CD4-positive, alpha-beta T cell treated with Interleukin-10 for 1 hour (primary cell): ENCODE results near the gene SQSTM1.

ENCODE experiments used
- DNase-seq: peaks from one replicate; pipeline ENCODE4 v3.0.0-alpha.2; 2020

Gene SQSTM1

DNA sequence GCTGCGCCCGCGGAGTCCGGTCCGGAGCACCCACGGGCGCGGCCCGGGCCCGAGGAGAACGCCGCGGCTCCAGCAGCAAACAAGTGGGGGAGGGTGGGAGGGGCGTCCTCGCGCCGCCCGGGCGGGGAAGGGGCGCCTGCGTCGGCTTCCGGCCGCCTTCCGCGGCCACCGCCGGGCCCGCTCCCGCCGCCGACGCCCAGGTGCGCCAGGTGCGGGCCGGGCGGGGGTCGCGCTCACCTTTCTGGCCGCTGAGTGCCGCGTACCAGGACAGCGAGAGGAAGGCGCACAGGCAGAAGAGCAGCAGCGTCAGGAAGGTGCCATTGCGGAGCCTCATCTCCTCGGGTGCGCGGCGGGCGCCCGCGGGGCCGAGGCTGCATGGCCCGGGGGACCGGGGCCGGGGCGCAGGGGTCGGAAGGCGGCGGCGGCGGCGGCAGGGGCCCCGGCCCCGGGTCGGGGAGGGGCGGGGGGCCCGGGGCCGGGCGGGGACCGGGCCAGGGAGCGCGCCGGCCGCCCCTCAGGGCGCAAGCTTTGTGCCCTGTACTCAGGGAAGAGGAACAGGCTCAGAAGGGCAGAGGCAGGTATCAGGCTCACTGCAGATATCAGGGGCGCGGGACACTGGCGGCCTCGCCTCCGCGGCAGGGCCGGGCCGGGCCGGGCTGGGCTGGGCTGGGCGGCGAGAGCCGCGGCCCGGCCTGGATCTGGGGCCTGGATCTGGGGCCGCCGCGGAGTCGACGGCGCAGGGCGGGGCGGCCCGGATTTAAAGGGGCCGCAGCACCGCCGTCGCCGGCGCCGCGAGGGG, 14.3 kb upstream of the SQSTM1 start, which contains the start of gene MGAT4B:
Gene MGAT4B (minus strand): TSS at position 617 of the 799 bp plus-strand sequence. CDS start 283 bp downstream, at position 334.
- peak; percentile 71 for DNase-seq

DNA sequence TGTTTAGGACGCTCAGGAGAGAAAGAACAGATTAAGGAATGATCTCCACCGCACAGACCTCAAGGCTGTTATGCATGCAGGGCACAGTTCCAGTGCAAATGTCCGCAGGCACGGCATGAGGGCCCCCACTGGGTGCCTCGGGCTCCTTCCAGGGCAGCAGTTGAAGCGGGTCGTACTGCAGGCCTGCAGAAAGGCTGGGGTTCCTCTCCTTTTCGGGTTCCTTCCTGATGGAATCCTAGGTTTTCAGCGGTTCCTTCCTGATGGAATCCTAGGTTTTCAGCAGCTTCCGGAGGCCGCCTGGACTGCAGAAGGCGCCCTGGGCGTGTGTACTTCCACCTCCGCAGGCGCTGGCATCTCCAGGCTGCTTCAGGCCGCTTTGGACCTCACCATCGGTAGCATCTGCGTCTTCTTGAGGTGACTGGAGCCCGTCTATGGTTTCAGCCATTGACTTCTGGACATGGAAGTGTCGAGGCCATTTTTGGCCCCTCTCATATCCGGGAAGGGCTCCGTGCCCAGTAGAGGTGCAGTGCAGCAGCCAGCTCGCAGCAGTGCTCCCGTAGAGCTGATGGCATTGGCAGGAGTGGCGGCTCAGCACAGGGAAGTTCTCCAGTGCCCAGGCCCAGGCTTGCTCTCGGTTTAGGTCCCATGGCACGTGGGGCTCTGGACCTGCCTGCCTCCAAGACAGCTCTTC, 8.4 kb upstream of the SQSTM1 start:
- DNase-seq: no peak

DNA sequence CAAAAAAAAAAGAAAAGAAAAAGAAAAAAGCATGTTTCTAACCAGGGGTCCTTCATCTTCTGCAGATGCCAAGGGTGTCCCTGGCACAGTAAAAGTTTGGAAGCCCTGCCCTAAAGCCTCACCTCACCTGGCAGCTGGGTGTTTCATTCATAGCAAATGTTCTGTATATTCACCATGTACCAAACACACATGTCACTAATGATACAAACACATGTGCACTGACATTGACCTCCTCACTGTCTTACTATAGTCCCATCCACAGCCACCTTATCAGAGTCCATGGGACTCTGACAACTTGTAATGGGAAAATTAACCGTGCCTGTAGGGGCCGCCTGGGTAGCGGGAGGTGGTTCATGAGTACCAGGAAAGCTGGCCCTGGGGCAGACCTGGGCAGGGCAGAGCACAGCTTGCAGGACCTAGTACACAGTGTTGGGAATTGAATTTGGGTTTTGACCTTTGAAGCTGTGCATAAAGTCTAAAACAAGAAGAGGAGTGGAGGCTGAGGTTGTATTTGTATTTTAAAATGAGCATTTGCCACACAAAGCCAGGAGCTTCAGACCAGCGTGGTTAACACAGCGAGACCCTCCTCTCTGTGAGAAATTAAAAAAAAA, 7.6 kb upstream of the SQSTM1 start:
- no peak for DNase-seq

DNA sequence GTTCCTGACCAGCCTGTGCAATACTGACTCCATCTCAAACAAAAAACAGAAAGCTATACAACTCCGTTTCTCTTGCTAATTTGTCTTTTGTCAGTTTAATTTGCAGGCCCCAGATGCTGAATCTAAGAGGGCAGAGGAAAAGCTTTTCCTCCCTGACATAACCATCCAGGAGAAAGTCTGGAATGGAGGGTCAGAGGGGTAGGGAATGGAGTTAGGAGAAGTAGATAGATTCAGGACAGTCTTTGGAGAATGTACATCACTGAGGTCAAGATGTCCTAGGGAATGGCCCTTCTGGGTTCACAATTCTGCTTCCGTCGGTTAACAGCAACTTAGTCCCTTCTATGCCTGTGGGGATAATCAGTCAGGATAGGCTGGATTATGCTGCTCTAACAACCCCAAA, 6.6 kb upstream of the SQSTM1 start:
- no peak for DNase-seq

DNA sequence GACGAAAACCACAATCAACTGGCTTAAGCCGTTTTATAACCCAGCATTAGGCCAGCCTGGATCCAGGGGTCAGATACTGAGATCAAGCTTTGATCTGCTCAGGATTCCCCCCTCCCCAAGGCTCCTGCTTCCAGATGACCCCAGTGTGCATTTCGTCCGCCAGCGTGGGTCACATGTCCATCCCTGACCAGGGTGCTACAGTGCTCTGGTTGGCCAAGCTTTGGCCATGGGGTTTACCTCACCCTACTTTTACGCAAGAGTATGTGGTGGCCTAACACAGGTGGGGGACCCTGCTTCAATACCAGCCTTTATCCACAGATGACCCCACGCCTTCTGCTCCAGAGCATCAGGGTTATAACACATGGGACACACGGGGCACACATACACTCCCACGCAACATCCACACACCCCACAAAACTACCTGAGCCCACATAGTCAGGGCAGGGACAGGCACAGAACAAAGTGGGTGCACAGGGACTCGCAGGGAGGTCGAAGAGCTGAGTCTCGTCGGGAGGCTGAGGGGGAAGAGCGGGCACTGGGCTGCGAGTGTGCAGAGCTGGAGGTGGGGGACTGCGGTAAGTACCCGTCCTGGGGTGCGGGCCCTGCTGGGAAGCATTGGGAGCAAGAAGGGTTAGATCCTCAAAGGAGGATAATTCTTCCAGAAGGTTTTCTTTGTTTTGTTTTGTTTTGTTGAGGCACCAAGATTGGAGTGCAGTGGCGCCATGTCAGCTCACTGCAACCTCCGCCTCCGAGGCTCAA, 5.0 kb upstream of the SQSTM1 start:
- no peak for DNase-seq

DNA sequence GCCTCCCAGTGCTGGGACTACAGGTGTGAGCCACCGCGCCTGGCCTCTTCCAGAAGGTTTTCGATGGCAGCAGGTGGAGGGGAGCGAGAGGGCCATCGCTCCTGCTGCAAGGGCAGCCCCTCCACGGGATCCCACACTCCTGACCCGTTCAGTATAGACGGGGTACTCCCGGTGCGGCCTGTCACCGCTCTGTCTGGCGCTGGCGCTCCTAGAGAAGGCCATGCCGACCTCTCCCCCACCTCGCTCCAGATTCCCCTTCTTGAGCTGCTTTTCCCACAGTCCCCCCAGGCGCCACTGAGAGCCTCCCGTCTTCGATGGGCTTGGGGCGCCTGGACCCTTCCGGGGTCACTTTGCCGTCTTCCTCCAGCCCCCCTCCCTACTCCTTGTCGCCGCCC, 4.3 kb upstream of the SQSTM1 start:
- no peak for DNase-seq

DNA sequence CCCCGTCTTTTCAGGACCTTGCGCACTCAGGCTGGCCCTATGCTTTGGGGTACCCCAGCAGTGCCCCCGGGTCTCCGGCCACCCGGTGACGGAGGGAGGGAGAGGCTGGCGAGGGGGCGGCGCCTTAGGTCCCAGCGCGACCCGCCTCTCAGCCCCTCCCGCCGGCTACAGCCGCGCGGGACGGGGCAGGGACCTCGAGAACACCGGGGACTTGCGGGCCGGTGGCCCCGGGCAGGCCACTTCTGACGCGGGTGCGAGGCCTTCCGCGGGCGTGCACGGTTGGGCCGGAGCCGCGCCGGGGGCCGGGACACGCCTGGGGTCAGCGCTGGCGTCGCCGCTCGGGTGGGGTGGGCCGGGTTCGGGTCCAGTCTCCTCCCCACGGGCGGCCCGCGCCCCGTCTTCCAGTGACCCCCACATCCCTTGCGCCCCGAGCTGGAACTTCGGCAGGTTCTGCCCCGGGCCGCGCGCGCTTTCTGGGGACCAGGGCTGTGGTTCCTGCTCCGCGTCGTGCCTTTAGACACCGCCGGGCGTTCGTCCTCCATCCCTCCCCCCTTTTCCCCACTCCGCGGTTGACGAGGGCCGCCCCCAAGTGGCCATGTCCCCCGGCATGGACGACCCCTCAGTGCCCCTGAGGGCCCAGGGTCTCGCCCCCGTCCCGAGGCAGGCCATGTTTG, 3.8 kb upstream of the SQSTM1 start:
- DNase-seq: no peak

DNA sequence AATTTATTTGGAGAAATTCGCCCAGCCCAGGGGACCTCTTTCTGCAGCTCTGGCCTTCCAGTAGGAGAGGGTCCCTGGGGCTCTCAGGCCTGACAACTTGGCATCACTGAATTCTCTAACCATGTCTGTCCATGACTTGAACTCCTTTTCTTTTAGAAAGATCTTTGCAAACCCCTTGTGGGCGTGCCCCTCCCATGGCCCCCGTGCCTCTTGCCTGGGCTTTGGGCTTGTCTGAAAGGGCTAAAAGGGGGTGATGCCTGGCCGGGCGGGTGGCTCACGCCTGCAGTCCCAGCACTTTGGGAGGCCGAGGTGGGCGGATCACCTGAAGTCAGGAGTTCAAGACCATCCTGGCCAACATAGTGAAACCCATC, 3.2 kb upstream of the SQSTM1 start:
- DNase-seq: no peak

DNA sequence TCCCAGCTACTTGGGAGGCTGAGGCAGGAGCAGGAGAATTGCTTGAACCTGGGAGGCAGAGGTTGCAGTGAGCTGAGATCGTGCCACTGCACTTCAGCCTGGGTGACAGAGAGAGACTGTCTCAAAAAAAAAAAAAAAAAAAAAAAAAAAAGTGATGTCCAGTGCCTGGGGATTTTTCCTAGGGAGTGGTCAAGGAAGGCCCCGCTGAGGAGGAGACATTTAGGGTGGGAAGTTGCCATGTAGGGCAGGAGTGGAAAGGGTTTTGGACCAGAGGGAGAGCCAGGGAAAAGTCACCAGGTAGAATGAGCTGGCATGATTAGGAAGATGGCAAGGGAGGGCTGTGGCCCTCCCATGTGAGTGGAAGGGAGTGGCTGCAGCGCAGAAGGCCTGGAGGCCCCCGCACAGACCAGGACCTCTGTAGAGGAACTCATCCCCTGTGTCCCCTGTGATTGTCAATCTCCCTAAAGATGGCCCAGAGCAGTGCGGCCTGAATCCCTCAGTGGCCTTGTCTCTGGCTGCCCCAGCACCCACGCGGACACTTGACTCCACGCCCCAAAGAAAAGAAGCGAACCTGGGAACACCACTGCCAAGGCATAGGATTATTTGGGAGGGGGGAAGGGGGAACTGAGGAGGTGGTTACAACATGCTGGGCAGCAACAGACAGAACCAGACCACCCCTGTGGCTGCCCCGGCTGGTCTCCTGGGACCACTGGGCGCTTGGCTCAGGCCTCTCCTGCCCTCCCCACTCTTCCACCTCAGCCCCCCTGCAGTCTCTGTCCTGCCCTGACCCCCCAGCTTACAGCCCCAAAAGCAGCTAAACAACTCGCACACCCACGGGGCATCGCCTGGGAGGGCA, 2.6 kb upstream of the SQSTM1 start:
- no peak for DNase-seq

DNA sequence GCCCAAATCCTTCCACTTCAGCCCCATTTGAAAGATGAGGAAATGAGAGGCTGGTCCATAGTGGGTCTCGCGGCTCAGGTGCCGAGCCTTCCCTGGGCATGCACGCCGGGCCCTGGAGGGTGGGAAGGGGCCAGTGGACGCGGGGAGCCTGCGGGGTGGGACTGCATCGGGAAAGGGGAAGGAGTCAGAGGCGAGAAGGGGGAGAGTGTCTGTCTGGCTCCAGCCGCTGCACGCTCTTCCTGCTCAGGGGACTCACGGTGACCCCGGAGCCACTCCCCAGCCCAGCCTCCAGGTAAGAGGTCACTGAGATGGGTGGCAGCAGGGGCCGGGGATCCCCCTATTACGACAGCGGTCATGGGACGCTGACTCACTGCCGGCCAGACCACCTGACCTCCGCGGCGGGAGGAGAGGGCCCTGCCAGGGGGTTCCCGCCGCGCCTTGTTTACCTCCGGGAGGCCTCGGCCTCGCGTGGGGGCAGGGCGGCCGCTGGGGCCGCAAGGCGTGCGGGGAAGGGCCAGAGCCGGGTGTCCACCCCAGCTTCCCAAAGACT, 1.9 kb upstream of the SQSTM1 start:
- DNase-seq: peak; percentile 93

DNA sequence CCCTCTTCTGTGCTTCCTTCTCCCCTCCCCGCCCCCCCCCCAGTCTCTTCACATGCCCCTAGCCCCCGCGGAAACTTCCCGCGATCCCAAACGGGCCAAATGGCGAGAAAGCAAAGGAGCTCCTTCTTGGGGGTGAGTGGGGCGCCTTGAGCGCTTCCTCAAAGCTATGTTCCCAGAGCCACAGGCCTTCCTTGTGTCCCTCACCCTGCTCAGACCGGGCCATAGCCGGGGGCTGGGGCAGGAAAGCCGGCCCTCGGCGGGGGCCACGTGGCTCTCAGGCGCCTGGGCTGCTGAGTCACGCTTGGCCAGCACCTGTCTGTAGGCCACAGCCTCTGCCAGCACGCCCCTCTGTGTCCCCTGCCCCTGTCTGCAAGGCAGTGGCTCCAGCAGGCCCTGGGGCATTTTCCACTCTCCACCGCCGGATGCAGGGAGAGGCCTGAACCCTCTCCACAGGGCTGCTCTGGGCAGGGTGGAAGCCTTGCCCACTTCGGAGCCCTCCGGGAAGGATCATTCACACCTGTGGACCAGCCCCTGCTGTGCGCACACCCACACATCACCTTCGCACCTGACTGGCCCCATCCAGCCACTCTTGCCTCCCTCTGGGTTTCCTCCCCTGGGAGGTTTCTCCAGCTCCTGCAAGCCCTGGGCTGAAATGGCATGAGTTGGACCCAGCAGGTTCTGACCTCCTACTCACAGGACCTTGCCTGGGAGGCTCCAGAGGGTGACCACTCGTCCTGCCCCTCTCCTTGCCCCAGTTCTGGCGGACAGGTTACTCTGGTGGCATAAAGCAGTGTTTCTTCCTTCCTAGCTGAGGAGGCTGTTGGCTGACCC, 1.2 kb upstream of the SQSTM1 start:
- no peak for DNase-seq

DNA sequence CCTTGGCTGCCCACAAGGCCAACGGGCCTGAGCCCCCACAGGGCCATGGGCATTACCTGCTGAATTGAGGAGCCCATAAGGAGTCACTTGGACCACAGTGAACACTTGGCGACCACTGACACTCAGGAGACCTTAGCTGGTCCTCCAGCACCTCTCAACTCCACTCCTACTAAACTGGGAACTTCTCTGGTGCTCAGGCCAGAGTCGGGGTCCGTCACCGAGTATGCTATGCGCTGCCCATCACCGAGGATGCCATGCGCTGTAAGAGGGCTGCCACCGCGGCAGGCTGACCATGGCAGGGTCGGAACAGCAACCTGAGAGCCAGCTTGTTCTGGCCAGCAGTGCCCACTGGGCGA, 600 bp upstream of the SQSTM1 start:
- DNase-seq: no peak

DNA sequence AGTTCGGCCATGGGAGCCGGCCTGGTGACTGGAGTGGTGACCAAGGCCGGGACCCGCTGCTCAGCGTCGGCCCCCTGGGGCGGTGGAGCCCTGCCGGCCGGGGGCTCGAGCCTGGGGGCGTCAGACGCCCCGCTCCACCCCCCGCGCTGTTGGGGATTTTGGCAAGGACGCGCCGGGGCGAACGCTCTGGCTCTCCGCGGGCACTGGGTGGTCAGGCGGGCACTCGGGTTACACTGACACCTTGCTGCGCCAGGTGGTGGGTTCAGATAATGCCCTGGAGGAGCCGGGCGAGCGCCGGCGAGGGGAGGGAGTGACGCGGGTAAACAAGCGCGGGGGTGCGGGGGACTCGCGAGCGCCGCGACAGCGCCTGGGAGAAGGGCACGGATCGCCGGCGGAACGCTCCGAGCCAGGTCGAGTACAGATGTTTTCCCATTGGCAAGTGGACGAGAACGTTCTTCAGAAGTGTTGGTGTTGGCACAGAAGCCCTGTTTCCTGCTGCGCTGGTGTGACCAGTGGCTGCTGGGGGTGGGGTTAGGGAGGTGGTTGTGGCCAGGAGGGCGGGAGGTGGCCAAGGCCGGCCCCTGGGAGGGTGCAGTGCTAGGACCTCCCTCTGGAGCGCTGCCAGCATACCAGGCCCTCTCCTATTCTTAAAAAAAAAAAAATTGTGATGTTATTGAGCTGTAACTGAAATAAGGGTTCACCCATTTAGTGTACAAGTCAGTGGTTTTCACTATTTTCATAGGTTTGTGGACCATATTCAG, 773 bp downstream of the SQSTM1 start:
- peak; percentile 93 for DNase-seq

DNA sequence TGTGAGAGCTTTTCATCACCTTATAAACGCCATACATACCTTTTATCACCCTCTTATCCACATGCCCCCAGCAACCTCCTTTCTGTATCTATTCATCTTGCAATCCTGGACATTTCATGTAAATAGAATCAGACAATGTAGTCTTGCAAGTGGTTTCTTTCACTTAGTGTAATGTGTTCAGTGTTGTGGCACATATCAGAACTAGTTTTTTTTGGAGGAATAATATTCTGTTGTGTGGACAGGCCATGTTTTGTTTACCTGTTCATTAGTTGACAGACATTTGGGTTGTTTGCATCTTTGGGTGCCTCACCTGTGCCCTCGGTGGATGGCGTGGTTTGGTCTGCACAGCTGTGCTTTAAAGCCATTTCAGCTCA, 1.3 kb downstream of the SQSTM1 start:
- no peak for DNase-seq

DNA sequence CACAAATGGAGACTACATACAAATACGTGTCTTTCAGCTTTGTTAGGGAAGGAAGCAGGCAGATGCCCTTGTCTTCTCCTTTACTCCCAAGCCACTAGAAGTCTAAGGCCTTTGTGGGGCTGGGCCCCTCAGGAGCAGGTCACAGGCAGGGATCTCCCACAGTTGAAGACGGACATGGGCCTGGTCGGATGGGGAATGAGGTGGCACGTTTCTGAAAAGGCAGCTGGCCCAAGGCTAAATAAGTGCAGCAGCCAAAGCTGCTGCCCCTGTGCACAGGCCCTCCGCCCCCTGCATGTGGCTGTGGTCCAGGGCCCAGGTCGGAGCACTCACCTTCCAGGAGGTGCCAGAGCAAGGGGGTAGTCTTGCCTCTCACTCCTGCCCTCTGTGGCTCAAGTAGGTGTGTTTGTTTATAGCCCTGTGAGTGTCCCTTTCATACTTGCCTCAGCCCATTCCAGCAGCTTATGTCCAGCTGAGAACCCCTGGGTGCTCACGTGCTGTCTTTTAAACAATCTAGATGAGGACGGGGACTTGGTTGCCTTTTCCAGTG, 1.8 kb downstream of the SQSTM1 start:
- DNase-seq: no peak

DNA sequence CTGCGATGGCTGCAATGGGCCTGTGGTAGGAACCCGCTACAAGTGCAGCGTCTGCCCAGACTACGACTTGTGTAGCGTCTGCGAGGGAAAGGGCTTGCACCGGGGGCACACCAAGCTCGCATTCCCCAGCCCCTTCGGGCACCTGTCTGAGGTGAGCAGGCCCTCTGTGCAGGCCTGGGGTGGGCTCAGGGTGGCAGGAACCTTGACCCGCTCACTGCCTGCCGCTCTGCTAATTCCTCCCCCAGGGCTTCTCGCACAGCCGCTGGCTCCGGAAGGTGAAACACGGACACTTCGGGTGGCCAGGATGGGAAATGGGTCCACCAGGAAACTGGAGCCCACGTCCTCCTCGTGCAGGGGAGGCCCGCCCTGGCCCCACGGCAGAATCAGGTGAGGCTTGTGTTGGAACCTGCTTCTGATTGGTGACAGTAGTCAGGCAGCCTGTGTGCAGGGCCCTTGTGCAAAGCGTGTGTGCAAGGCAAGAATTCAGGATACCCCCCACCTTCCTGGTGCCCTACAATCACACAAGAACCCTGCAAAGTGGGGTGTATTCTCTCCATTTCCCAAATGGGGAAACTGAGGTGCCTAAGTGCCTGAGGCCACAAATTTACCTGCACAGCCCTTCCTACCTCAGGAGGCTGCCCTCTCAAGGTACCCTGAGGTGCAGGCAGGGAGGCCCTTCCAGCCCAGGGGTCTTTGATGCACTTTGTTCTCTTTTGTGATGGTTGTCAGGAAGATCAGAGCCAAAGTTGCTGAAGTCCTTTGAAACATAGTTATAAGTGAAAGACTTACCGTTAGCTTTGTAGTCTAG, 3.4 kb downstream of the SQSTM1 start:
- no peak for DNase-seq

DNA sequence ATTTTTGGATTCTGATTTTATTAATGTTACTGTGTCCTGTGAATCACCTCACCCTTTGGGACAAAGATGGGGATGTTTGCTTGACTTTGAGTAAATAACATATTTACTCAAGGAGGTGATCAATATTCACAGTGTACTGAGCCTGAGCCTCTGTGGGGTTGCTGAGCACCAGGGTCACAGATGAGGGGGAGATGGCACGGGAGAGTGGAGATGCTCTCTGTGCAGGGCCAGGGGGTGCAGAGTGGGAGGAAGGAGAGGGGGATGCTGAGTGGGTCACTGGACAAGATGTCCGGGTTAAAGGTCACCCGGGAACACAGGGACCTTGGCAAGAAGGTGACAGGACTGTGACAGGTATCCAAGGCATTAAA, 4.0 kb downstream of the SQSTM1 start:
- DNase-seq: no peak

DNA sequence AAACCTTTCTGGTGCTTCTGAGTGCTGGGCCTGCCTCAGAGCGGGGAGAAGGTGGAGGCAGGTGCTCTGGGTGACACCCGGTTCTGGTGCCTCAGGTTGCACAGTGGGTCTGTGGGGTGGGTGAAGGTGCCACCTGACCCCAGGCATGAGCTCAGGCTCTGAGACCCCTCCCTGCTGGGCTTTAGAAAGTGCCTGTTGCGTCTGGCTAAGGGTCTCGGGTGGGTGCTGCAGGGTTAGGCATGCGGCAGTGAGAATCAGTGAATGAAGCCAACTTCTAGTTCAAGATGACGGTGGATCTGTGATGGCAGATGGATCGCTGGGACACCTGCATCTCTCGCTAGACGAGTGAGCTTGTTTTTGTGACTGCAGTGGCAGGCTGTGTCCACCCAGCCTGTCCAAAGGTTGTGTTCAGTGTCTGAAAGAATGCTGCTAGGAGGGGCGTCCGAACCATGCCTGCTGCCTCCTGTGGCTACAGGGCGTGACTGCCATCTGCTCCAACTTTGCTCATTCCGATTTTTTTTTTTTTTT, 5.0 kb downstream of the SQSTM1 start:
- DNase-seq: no peak
